Measurements from ENCODE around the gene RCHY1.
"Not testable (repeated sequence)": the region's sequence is repeated elsewhere in the genome, so short reads cannot be mapped to it uniquely, and the experiment has no call there.

RCHY1 gene

GRCh38 chr4:75547647-75548387 lies 33.6 kb upstream of the RCHY1 start:
- in situ Hi-C loops (cut with HindIII; ENCODE audit: low sequenced_read_pairs): no loop called here
- TF ChIP-seq CTCF (IDR thresholded peaks at IDR 0.05; ENCODE audit: low read depth, low read length, missing control alignments): no peak
- DNase-seq (ENCODE audit: low read depth): no peak
- H3K4me3 ChIP-seq (ENCODE audit: low read depth, low read length): no peak overlapping the region

- no peak for TF ChIP-seq CTCF (IDR thresholded peaks at IDR 0.05; ENCODE audit: low read depth, low read length, missing control alignments)
- H3K4me3 ChIP-seq (ENCODE audit: low read depth, low read length): no peak overlapping the region
- in situ Hi-C loops (cut with HindIII; ENCODE audit: low sequenced_read_pairs): no loop called here
- peak; percentile 69 for DNase-seq (ENCODE audit: low read depth)
These were observed 31.3 kb upstream of the RCHY1 start for GRCh38 chr4:75545526-75545925.

GRCh38 chr4:75544870-75545269 lies 30.7 kb upstream of the RCHY1 start:
- in situ Hi-C loops (cut with HindIII; ENCODE audit: low sequenced_read_pairs): no loop called here
- no peak for TF ChIP-seq CTCF (IDR thresholded peaks at IDR 0.05; ENCODE audit: low read depth, low read length, missing control alignments)
- no peak for DNase-seq (ENCODE audit: low read depth)
- no peak overlapping the region for H3K4me3 ChIP-seq (ENCODE audit: low read depth, low read length)

- in situ Hi-C loops (cut with HindIII; ENCODE audit: low sequenced_read_pairs); DNase-seq (ENCODE audit: low read depth); H3K4me3 ChIP-seq (ENCODE audit: low read depth, low read length): not testable (repeated sequence)
These were observed 30.0 kb upstream of the RCHY1 start for GRCh38 chr4:75544220-75544619.

GRCh38 chr4:75542824-75543223 lies 28.6 kb upstream of the RCHY1 start:
- DNase-seq (ENCODE audit: low read depth): peak; percentile 62
- in situ Hi-C loops (cut with HindIII; ENCODE audit: low sequenced_read_pairs): no loop called here
- no peak overlapping the region for H3K4me3 ChIP-seq (ENCODE audit: low read depth, low read length)
- no peak for TF ChIP-seq CTCF (IDR thresholded peaks at IDR 0.05; ENCODE audit: low read depth, low read length, missing control alignments)

GRCh38 chr4:75537308-75537707 lies 23.1 kb upstream of the RCHY1 start:
- DNase-seq (ENCODE audit: low read depth); in situ Hi-C loops (cut with HindIII; ENCODE audit: low sequenced_read_pairs); H3K4me3 ChIP-seq (ENCODE audit: low read depth, low read length): not testable (repeated sequence)

GRCh38 chr4:75533926-75534325 lies 19.7 kb upstream of the RCHY1 start:
- in situ Hi-C loops (cut with HindIII; ENCODE audit: low sequenced_read_pairs): not testable (repeated sequence)

GRCh38 chr4:75533339-75533887 lies 19.2 kb upstream of the RCHY1 start:
- DNase-seq (ENCODE audit: low read depth); H3K4me3 ChIP-seq (ENCODE audit: low read depth, low read length); in situ Hi-C loops (cut with HindIII; ENCODE audit: low sequenced_read_pairs): not testable (repeated sequence)

More at GRCh38 chr4:75533926-75534325, 19.7 kb upstream of the RCHY1 start:
- not testable (repeated sequence) for DNase-seq (ENCODE audit: low read depth); H3K4me3 ChIP-seq (ENCODE audit: low read depth, low read length)

GRCh38 chr4:75531536-75532143 lies 17.4 kb upstream of the RCHY1 start:
- H3K4me3 ChIP-seq (ENCODE audit: low read depth, low read length); DNase-seq (ENCODE audit: low read depth); in situ Hi-C loops (cut with HindIII; ENCODE audit: low sequenced_read_pairs): not testable (repeated sequence)
